HG02759 (cell line): Measurements from ENCODE around the gene RPS19BP1.

Experiments used
- ATAC-seq: cut with Tn5 transposase; IDR thresholded peaks from one replicate; pipeline ENCODE4 v1.9.1; 2021; ENCODE audit warnings: mild to moderate bottlenecking, moderate library complexity; ENCODE audit not compliant: unreplicated experiment

Gene RPS19BP1

GRCh38 chr22:39559456-39560105 is 27.0 kb upstream of the RPS19BP1 start:
- no peak for ATAC-seq

- ATAC-seq, result no peak
Measured at GRCh38 chr22:39558950-39559349, 26.4 kb upstream of the RPS19BP1 start.

GRCh38 chr22:39558254-39558727 is 25.7 kb upstream of the RPS19BP1 start:
- no peak for ATAC-seq

GRCh38 chr22:39556970-39557841 is 24.7 kb upstream of the RPS19BP1 start:
- ATAC-seq, result no peak

GRCh38 chr22:39554151-39554550 is 21.6 kb upstream of the RPS19BP1 start:
- no peak for ATAC-seq

GRCh38 chr22:39553429-39553828 is 20.9 kb upstream of the RPS19BP1 start:
- ATAC-seq, result no peak

- no peak for ATAC-seq
Measured at GRCh38 chr22:39547587-39547947, 15.0 kb upstream of the RPS19BP1 start.

- ATAC-seq, result no peak
Measured at GRCh38 chr22:39546889-39547586, 14.5 kb upstream of the RPS19BP1 start.

- ATAC-seq, result no peak
Measured at GRCh38 chr22:39545386-39546365, 13.1 kb upstream of the RPS19BP1 start.

GRCh38 chr22:39543095-39543494 is 10.5 kb upstream of the RPS19BP1 start:
- no peak for ATAC-seq

GRCh38 chr22:39537975-39538374 is 5.4 kb upstream of the RPS19BP1 start:
- no peak for ATAC-seq

- no peak for ATAC-seq
Measured at GRCh38 chr22:39536711-39537110, 4.2 kb upstream of the RPS19BP1 start.

- ATAC-seq, result no peak
Measured at GRCh38 chr22:39535831-39536449, 3.4 kb upstream of the RPS19BP1 start.

- ATAC-seq, result no peak
Measured at GRCh38 chr22:39535357-39535725, 2.8 kb upstream of the RPS19BP1 start.

- ATAC-seq, result no peak
Measured at GRCh38 chr22:39534591-39535356, 2.2 kb upstream of the RPS19BP1 start.

GRCh38 chr22:39534092-39534506 is 1.6 kb upstream of the RPS19BP1 start:
- no peak for ATAC-seq

- no peak for ATAC-seq
Measured at GRCh38 chr22:39530692-39531331, 1.7 kb downstream of the RPS19BP1 start.

GRCh38 chr22:39530116-39530515 is 2.4 kb downstream of the RPS19BP1 start:
- no peak for ATAC-seq

GRCh38 chr22:39529487-39529851 is 3.1 kb downstream of the RPS19BP1 start:
- no peak for ATAC-seq
